GM23248 (cell line): ENCODE measurements around the gene ZNF454.

Experiments used
- EZH2 ChIP-seq: fragments of 200-600 bp; sonication (generic); IDR thresholded peaks from 2 replicates; pipeline ENCODE4 v1.6.1; 2018; ENCODE audit warnings: antibody characterized with exemption, mild to moderate bottlenecking; ENCODE audit not compliant: insufficient read depth, poor library complexity, severe bottlenecking
- EZH2phosphoT487 ChIP-seq: fragments of 200-600 bp; sonication (generic); IDR thresholded peaks from 2 replicates; pipeline ENCODE4 v1.6.1; 2018; ENCODE audit warnings: antibody characterized with exemption, moderate library complexity, mild to moderate bottlenecking, low read depth; ENCODE audit not compliant: insufficient read depth

GRCh38 chr5:178899289-178899688 lies 41.7 kb upstream of the ZNF454 start:
- no peak for TF ChIP-seq EZH2
- no peak for TF ChIP-seq EZH2phosphoT487
